Body of pancreas (tissue), 4 donors: ENCODE results near the gene GRIN2C. TPM values are rescaled to one million over a fixed set of nuclear protein-coding genes. Genes with fewer than 3 reads are reported as not detected.

Experiments used
- ATAC-seq: fragments of 150-250 bp; one replicate; pipeline ENCODE4 v1.9.1; 2016
- DNase-seq, 4 donors: peaks; one replicate each; pipeline ENCODE4 v3.0.0-alpha.2; 2019
- H3K27ac ChIP-seq, 4 donors: fragments of 200-600 bp; sonication (generic); 1 replicate in 3 of 4; 2 replicates in 1 of 4; pipeline versions ENCODE4 v1.5.1 to v1.6.1; 2016 to 2019; ENCODE audit warnings: mild to moderate bottlenecking in 1 of 4, mixed read lengths in 1 of 4, moderate library complexity in 1 of 4
- H3K27me3 ChIP-seq, 2 donors: fragments of 200-600 bp; sonication (generic); one replicate each; pipeline ENCODE4 v1.6.0; 2016; ENCODE audit warnings: mild to moderate bottlenecking in 1 of 2
- H3K36me3 ChIP-seq, 2 donors: fragments of 200-600 bp; sonication (generic); replicated peaks in 1 of 2; 2 replicates each; pipeline ENCODE4 v1.5.1; 2016; ENCODE audit warnings: low read depth in 2 of 2; ENCODE audit not compliant: insufficient read depth in 1 of 2
- H3K4me1 ChIP-seq: fragments of 200-600 bp; sonication (generic); one replicate; pipeline ENCODE4 v1.6.0; 2016
- H3K4me3 ChIP-seq, 2 donors: fragments of 200-600 bp; sonication (generic); 1 replicate in 1 of 2; 2 replicates in 1 of 2; pipeline ENCODE4 v1.5.1; 2016 to 2019
- H3K9me3 ChIP-seq, 3 donors: fragments of 200-600 bp; sonication (generic); 1 replicate in 2 of 3; 2 replicates in 1 of 3; pipeline ENCODE4 v1.5.1; 2016
- POLR2A ChIP-seq, 3 donors: fragments of 450-650 bp; IDR thresholded peaks; one replicate each; pipeline ENCODE4 v1.6.1; 2016; ENCODE audit warnings: antibody characterized with exemption in 3 of 3, mild to moderate bottlenecking in 2 of 3
- WGBS, 2 donors: methylation state at CpG; one replicate each; pipeline ENCODE4 v1.1.5; 2017; 5-methylcytosine and 5-hydroxymethylcytosine counted together
- intact Hi-C: fragments of 100-400 bp; cut with DNase I; formaldehyde crosslinking; loops from one replicate; pipeline ENCODE4 v1.15.1; 2023
- total RNA-seq, 2 donors: library from RNA; depleted of rRNA; stranded (reverse); fragments of >200 nt; gene quantifications; one replicate each; pipeline ENCODE4 v1.1.0, GENCODE V29; 2016
- TF ChIP-seq, protein P1 (sequence below), 7 experiments: fragments of 450-650 bp in 4 of 7; fragments of 200-600 bp in 3 of 7; sonication (generic) in 3 of 7; IDR thresholded peaks; one replicate each; pipeline ENCODE4 v1.5.1; 2016 to 2019; ENCODE audit warnings: antibody characterized with exemption in 7 of 7

The GRIN2C gene
- total RNA-seq, 2 donors from 2014 or later: not detected

GRCh38 chr17:74903671-74904070 lies 44.0 kb upstream of the GRIN2C start:
- Histone ChIP-seq H3K9me3 (no peaks in the 10 kb centered on the region), H3K27me3 (no peaks in the 10 kb centered on the region), H3K4me3 (no peak overlapping the region), H3K27ac (no peak overlapping the region), H3K4me1 (no peaks in the 10 kb centered on the region), H3K36me3 (no peaks in the 10 kb centered on the region)
- DNase-seq: no peak
- no peak for ATAC-seq
- 55 to 67% methylated on average over 4 to 6 of the region's 6 CpGs for WGBS, 2 donors
- TF ChIP-seq, protein P1, sequence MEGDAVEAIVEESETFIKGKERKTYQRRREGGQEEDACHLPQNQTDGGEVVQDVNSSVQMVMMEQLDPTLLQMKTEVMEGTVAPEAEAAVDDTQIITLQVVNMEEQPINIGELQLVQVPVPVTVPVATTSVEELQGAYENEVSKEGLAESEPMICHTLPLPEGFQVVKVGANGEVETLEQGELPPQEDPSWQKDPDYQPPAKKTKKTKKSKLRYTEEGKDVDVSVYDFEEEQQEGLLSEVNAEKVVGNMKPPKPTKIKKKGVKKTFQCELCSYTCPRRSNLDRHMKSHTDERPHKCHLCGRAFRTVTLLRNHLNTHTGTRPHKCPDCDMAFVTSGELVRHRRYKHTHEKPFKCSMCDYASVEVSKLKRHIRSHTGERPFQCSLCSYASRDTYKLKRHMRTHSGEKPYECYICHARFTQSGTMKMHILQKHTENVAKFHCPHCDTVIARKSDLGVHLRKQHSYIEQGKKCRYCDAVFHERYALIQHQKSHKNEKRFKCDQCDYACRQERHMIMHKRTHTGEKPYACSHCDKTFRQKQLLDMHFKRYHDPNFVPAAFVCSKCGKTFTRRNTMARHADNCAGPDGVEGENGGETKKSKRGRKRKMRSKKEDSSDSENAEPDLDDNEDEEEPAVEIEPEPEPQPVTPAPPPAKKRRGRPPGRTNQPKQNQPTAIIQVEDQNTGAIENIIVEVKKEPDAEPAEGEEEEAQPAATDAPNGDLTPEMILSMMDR (IDR thresholded peaks at IDR 0.05): no peak
- no peak for TF ChIP-seq POLR2A (IDR thresholded peaks at IDR 0.05)
- intact Hi-C loops: no loop called here

- Histone ChIP-seq H3K4me1 (no peaks in the 10 kb centered on the region), H3K36me3 (no peaks in the 10 kb centered on the region), H3K27me3 (no peaks in the 10 kb centered on the region), H3K4me3 (no peak overlapping the region), H3K27ac (no peak overlapping the region), H3K9me3 (no peaks in the 10 kb centered on the region)
- DNase-seq: no peak
- TF ChIP-seq, protein P1 (IDR thresholded peaks at IDR 0.05): no peak
- TF ChIP-seq POLR2A (IDR thresholded peaks at IDR 0.05): no peak
- ATAC-seq: no peak
- intact Hi-C loops: no loop called here
- WGBS, 2 donors: 82 to 83% methylated on average over 9 of the region's 9 CpGs
These were observed 43.3 kb upstream of the GRIN2C start for GRCh38 chr17:74903034-74903433.

DNA sequence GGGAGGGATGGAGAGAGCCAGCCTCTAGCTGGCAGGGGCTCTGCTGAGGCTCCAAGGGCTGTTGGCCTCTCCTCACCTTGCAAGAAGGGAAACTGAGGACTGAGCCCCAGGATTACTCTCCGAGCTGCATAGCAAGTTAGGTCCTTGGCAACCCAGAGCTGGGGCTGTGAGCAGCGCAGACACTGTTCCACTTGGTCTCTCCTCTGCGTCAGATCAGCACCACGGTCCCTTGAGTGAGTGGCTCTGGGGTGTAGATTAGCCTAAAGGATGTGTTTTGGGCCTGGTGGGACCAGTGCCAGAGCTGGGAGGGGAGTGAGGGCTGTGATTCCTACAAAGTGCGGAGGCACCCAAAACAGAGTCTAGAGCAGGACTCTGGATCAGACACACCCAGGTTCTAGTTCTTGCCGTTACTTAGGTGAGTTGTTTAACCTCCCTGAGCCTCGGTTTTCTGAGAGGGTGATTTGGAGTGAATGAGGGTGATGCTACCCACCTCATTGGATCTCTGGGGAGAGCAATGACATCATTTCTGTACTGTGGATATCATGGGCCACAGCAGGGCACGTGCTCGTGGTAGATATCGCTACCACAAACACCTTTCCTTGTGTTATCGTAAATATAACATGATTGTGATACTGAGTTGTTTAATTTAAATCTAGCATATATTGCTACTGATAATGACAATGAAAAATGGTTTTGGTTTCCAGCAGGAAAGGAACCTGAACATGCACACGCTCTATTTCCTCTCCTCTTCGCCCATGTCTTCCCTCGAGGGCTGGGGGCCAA lies 41.9 kb upstream of the GRIN2C start:
- no peaks in the 10 kb centered on the region for H3K9me3 ChIP-seq
- WGBS, 2 donors: 63 to 72% methylated on average over 13 to 14 of the region's 14 CpGs
- no peak overlapping the region for H3K27ac ChIP-seq
- H3K27me3 ChIP-seq: no peaks in the 10 kb centered on the region
- no peaks in the 10 kb centered on the region for H3K36me3 ChIP-seq
- no peak for ATAC-seq
- H3K4me3 ChIP-seq: no peak overlapping the region
- TF ChIP-seq POLR2A (IDR thresholded peaks at IDR 0.05): no peak
- TF ChIP-seq, protein P1 (IDR thresholded peaks at IDR 0.05): no peak
- H3K4me1 ChIP-seq: no peaks in the 10 kb centered on the region
- DNase-seq: no peak
- intact Hi-C loops: no loop called here

DNA sequence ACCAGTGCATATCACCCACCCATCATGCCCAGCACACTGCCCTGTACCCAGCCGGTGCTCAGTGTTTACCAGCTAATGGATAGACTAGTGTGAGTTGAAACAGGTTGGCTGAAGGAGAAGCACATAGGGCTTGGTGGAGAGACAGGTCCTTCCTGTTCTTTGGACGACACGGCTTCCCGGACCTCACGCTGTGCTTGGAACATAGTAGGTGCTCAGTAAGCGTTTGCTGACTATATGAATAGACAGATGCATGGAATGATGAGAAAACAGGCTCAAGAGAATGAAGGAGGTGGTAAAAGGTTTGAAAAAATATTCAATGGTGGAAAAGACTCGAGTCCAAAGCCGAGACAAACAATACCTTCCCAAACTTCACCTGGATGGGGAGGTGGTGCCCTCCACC lies 40.5 kb upstream of the GRIN2C start:
- Histone ChIP-seq H3K4me3 (no peak overlapping the region), H3K9me3 (no peaks in the 10 kb centered on the region), H3K27ac (no peak overlapping the region), H3K36me3 (no peaks in the 10 kb centered on the region), H3K27me3 (no peaks in the 10 kb centered on the region), H3K4me1 (no peaks in the 10 kb centered on the region)
- DNase-seq (no peak), ATAC-seq (no peak)
- WGBS, 2 donors: 79 to 82% methylated on average over 8 of the region's 8 CpGs
- no peak for TF ChIP-seq POLR2A (IDR thresholded peaks at IDR 0.05)
- TF ChIP-seq, protein P1 (IDR thresholded peaks at IDR 0.05): no peak
- intact Hi-C loops: no loop called here
